HG02642 (cell line): ENCODE measurements around the gene LRRC63.
A peak's percentile ranks its signal among the peaks of the same experiment; 100 is the strongest.
"Not testable (repeated sequence)": the region's sequence is repeated elsewhere in the genome, so short reads cannot be mapped to it uniquely, and the experiment has no call there.

Experiments used
- ATAC-seq: cut with Tn5 transposase; IDR thresholded peaks from one replicate; pipeline ENCODE4 v1.9.1; 2021; ENCODE audit warnings: mild to moderate bottlenecking; ENCODE audit not compliant: unreplicated experiment, poor library complexity

Gene LRRC63

DNA sequence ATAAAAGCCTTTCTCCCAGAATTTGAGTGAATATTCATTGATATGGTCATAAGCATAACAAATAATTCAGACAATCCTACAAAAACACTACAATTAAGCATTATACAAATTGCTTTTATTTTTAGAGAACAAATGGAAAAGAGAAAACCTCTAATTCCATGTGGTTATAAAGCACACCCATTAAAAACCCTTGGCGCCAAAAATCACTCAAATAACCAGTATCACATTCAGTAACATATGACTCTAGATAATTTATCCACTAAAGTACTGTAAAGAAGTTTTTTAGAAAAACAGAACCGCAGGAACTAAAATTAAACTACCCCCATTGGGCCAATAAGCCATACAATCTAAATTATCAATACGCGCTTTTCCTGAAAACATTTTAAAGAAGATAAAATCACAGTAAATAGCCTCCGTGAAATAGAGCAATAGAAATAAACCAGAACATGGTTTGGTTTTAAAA is 30.3 kb upstream of the LRRC63 start:
- ATAC-seq = no peak

DNA sequence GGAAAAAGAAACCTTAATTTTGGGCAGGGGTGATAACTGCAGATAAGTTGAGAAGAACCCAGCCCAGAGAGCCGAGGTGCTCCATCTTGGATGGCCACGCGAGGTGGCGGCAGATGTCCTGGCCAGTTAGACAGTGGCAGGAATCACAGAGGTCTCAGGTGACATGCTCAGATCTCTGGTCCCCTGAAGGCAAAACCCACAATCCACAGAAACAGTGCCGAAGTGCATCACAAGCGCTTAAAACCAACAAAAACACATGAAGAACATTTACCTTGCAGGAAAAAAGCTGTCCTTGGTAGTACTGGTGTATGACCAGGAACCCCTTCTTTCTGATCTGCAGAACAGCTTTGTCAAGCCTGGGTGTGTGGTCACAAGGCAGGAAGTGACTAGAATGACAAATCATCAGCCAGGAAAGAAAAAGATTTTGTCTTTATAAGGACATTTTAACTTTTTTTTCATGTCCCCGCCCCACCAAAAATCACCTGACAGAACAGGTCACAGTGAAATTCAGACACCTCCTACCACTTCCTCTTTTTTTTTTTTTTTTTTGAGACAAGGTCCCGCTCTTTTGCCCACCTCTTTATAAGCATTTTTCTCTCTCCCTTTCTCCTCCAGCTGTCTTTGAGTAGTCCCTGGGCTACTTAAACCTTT is 29.8 kb upstream of the LRRC63 start, which contains the start of gene LCP1:
TSS of gene LCP1 (minus strand) at position 338 of the 651 bp plus-strand sequence. CDS start 22,515 bp downstream, outside the sequence.
- ATAC-seq = peak; percentile 67

GRCh38 chr13:46182491-46182877 is 29.2 kb upstream of the LRRC63 start:
- peak; percentile 3 for ATAC-seq

DNA sequence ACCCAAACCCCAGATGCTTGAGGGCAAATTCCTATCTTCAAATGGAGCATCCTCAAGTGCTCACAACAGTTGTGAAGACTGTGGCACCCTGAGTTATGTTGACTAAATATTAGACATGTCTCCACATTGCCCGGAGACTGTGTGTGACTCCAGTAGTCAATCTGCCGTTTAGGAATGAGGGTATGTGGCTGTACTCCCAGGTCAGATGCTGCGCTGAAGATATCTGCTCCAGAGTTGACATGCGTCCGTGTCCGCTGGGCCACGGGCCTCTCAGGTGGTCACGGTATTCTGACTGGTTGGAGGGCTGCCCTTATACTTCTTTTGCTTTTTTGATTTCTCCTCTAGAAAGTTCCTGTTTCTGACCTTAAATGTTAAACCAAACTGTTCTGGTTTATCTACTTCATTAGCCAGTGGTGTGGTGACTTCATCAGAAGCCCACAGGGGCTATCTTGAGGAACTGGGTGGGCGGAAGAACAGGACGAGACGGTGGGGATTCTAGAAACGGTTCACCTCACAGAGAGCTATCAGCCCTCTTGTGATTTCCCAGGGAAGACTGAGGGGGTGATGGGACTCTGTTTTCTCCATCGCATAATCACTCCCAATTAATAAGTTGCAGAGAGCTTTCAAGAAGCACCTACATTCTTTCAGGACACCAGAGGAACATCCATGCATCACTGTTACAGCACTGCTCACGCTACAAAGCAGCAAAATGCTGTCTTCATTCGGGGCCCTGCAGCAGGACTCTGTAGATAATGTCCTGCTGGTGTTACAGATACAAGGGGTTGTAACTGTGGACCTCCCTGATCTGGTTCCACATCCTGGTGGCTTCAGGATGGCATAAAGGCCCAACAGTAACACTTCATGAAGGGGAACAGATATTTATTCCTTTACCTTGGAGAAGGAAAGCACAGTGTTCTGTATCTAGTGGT is 28.4 kb upstream of the LRRC63 start:
- no peak for ATAC-seq

- ATAC-seq = peak; percentile 53
These were observed 27.4 kb upstream of the LRRC63 start for GRCh38 chr13:46184277-46184699.

GRCh38 chr13:46185634-46186033 is 26.1 kb upstream of the LRRC63 start:
- ATAC-seq = no peak

GRCh38 chr13:46192412-46192811 is 19.3 kb upstream of the LRRC63 start:
- no peak for ATAC-seq

GRCh38 chr13:46195016-46195415 is 16.7 kb upstream of the LRRC63 start:
- no peak for ATAC-seq

- ATAC-seq = no peak
These were observed 14.3 kb upstream of the LRRC63 start for GRCh38 chr13:46197299-46198048.

DNA sequence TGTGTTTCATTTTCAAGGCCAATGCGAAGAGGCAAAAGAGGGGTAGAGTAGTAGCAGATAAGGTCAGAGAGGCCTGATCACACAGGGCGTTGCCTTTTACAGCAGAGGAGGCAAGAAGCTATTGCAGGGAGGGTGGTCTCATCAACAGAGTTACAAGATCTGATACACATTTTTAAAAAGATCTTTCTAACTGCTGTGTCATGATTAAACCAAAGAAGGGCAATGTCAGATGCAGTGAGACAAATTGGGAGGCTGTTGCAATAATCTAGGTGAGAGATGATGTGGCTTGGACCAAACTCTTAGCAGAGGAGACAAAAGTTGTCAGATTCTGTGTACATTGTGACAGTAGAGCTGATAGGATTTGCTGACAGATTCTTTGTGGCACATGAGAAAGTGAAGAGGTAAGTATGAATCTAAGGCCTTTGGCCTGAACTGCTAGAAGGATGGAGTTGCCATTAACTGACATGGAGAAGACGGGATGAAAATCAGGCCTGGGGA is 13.0 kb upstream of the LRRC63 start:
- ATAC-seq = no peak

- no peak for ATAC-seq
These were observed 9.4 kb upstream of the LRRC63 start for GRCh38 chr13:46202188-46202795.

DNA sequence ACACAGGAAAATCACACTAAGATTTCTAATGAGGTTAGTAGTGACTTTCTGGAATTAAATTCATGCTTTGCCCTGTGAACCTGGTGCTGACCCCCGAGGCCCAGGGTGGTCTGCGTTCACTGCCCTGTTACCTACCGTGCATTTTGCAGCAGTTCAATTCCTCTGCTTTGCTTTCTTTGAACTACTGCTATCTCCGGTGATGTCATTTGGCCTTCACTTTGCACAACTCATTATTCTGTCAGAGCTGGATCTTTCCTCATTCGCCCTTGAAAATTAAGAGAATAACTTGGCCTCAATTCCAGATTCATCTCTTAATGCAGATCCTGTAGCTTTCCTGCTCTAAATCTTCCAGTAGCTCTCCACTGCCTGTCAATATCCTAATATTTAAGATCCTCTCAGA is 8.8 kb upstream of the LRRC63 start:
- ATAC-seq = no peak

DNA sequence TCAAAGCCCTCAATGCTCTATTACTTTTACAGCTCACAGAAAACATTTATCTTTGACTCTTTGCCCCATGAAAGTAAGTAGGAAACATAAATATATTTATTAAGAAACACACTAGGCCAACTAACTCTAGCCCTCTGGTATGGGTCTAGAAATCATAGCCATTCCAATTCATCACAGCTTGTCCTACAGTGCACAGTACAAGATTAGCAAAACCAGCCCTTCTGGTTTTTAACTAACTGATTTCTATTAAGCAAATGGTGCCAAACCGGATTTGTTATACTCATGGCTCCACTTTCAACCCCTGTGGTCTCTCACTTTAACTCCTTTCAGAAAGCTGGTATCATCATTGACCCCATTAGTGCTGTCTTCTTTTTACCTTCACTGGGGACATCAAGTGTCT is 5.6 kb upstream of the LRRC63 start:
- ATAC-seq = no peak

- ATAC-seq = no peak
These were observed 3.9 kb upstream of the LRRC63 start for GRCh38 chr13:46207828-46208227.

DNA sequence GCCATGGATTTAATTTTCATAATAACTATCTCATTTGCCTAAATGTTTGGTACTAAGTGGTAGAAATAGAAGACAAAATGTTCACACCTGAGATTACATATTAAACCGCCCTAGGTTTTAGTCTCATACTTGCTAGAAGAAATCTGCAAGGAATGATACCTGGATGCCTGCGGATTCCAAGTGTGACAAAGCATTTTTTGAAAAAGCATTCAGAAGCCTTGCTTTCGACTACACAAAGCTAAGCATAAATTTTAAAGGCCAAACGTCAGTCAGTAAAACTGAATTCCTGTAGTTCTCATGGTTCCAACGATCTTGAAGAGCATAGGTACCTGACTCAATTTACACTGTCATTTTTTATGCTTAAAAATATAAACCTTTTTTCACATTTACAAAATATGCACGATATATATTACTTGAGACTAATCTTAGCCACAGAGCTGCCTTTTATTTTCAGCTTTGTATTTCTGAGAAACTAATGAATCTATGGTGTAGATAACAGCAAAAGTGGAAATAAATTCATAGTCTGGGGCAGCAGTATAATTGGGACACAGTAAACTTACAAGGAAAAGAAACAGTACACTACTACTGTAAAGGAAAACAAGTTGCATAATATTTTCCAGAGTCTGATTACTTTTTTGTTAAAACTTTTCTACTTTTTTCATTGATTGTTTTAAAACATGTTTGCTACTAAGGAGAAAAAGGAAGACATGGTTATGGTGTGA is 1.2 kb upstream of the LRRC63 start:
- no peak for ATAC-seq

DNA sequence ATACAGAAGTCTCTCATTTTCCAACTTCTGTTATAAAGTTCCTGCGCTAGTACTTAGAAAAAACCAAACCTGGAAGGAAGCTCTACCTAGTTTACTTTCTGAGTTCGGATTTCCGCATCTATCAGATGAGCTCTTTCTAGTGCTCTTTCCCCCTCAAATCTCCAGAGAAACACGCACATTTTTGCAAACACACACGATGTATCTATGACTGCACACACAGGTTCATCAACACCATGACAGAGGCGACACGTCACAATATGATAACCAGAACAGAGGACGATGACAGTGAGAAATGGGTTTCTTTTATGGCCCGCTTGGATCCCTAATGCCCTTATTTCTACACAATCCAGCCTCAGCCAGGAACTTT is 629 bp upstream of the LRRC63 start:
- ATAC-seq = peak; percentile 26

DNA sequence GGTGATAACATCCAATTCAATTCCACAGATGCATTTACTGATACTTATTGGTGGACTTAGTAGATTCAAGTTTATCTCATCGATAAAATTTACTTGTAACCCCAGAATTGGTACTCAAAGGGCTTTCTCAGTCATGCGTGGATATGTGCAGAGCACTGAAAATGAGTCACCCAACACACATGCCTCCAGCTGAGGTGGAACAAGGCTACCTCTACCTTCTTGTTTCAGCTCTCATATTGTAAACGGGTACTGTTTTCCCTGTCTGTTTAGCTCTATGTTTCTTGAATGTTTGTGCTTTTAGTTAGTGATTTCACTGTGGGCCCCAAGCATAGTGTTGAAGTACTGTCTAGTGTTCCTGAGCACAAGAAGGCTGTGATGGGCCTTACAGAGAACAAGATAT is 1.5 kb downstream of the LRRC63 start:
- no peak for ATAC-seq

GRCh38 chr13:46214741-46215140 is 3.0 kb downstream of the LRRC63 start:
- ATAC-seq = not testable (repeated sequence)

DNA sequence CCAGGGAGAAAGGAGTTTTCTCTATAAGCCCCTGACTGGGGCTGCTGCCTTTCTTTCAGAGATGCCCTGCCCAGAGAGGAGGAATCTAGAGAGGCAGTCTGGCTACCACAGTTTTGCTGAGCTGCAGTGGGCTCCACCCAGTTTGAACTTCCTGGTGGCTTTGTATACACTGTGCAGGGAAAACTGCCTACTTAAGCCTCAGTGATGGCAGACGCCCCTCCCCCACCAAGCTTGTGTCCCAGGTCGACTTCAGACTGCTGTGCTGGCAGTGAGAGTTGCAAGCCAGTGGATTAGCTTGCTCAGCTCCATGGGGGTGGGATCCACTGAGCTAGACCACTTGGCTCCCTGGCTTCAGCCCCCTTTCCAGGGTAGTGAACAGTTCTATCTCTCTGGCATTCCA is 8.5 kb downstream of the LRRC63 start:
- ATAC-seq = not testable (repeated sequence)

- no peak for ATAC-seq
These were observed 17.5 kb downstream of the LRRC63 start for GRCh38 chr13:46229251-46229650.
